Stimulated activated memory B cell treated with anti-CD40 and anti-IgM and Interleukin-4, amounts not matched to agents 10 μg/mL and 1 μg/mL and 100 μg/mL, for 72 hours (primary cell): ENCODE measurements around the gene LRRK1.
A peak's percentile ranks its signal among the peaks of the same experiment; 100 is the strongest.

Experiments
- ATAC-seq: fragments of 150-1000 bp; cut with Tn5 transposase; 2 replicates; pipeline ENCODE4 v1.10.0; 2021
- H3K27ac Mint-ChIP-seq: one replicate; pipeline ENCODE4 v1.8.0; 2022; ENCODE audit warnings: mild to moderate bottlenecking, mixed read lengths
- H3K27me3 Mint-ChIP-seq: one replicate; pipeline ENCODE4 v1.8.0; 2022; ENCODE audit warnings: mixed read lengths
- H3K36me3 Mint-ChIP-seq: one replicate; pipeline ENCODE4 v1.8.0; 2022; ENCODE audit warnings: mixed read lengths
- H3K4me1 Mint-ChIP-seq: one replicate; pipeline ENCODE4 v1.8.0; 2022; ENCODE audit warnings: mixed read lengths
- H3K4me3 Mint-ChIP-seq: one replicate; pipeline ENCODE4 v1.8.0; 2022; ENCODE audit warnings: mild to moderate bottlenecking, moderate library complexity, mixed read lengths
- H3K9me3 Mint-ChIP-seq: one replicate; pipeline ENCODE4 v1.8.0; 2022; ENCODE audit warnings: mixed read lengths

LRRK1 gene

DNA sequence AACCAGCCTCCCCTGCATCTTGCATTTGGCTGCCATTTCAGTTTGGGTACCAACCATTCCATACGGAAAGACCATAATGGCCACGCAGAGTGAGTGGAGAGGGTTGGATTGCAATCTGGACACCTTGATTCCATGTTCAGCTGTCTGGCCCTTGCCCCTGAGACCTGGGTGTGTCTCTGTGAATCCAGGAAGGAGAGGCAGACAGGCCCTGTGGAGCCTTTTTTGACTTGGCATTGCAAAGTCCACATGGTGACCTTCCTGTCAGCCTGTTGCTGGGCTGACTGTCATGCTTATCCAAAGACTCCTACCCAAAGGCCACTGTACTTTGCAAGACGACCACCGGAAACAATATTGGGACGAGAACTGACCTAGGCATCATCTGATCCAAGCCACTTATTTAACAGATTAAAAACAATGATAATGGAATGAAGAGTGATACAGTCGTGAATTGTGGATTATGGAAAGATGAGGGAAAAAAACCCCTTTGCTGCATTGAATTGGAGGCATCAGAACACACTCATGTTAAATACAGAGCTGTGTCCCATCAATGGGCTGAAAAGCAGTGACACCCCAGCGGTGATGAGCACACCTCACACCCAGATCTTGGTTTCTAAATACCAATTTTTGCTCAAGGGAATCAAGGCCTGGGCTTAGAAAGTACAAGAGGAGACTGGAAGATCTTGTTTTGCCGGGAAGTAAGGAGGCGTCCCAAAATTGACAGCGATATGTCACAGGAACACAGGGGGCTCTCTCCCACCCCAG, 86.0 kb downstream of the LRRK1 start:
- ATAC-seq, result no peak
- H3K9me3 Mint-ChIP-seq, result peaks cover 4% of the 10 kb centered on the region
- no peak overlapping the region for H3K27ac Mint-ChIP-seq
- H3K4me1 Mint-ChIP-seq, result peaks cover 37% of the 10 kb centered on the region
- no peak overlapping the region for H3K4me3 Mint-ChIP-seq
- H3K27me3 Mint-ChIP-seq, result no peaks in the 10 kb centered on the region
- peaks cover 49% of the 10 kb centered on the region for H3K36me3 Mint-ChIP-seq

GRCh38 chr15:101006931-101007691, 88.0 kb downstream of the LRRK1 start:
- peaks cover 31% of the 10 kb centered on the region for H3K4me1 Mint-ChIP-seq

DNA sequence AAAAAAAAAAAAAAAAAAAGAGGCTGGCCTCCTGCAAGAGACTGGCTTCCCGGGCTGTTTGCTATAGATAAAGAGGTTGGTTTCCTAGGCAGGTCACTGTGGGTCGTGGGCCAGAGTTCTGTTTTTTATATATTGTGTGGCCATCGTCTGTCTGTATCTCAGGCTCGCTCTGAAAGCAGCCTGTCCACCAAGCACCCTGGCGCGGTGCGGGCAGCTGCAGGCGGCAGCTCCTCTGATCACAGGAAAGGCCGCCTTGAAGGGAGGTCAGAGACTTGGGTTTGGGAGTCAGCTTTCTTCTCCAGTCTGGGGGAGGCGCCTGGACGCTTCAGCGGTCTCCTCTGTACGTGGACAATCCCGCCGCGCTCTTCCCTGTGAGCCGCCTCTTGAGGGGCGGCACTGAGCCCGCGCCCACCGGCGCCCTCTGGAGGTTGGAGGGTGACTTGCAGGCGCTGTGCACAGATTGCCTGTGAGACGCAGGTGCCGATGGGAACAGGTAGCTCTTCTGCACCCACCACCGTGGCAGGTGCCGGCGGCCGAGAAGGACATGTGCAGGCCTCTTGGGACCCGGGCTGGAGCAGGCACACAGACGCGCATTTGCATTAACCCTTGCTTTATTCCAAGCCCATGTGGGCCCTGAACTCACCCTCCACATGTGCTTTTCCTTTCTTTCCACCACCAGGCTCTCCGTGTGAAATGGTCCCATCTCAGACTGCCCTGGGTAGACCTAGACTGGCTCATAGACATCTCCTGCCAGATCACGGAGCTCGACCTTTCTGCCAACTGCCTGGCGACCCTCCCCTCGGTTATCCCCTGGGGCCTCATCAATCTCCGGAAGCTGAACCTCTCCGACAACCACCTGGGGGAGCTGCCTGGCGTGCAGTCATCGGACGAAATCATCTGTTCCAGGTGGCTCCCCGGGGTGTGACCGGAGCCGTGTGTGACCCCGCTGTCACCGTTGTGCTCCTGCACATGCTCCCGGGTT, 89.3 kb downstream of the LRRK1 start:
- Mint-ChIP-seq H3K36me3 (peaks cover 45% of the 10 kb centered on the region), H3K9me3 (peaks cover 4% of the 10 kb centered on the region), H3K27ac (peak overlapping the region; percentile 13), H3K4me3 (peak overlapping the region; percentile 79), H3K27me3 (no peaks in the 10 kb centered on the region), H3K4me1 (peaks cover 27% of the 10 kb centered on the region)
- peak; percentile 89 for ATAC-seq

More at GRCh38 chr15:101006931-101007691, 88.0 kb downstream of the LRRK1 start:
- Mint-ChIP-seq H3K4me3 (peak overlapping the region; percentile 79), H3K36me3 (peaks cover 46% of the 10 kb centered on the region), H3K9me3 (peaks cover 4% of the 10 kb centered on the region), H3K27me3 (no peaks in the 10 kb centered on the region), H3K27ac (peak overlapping the region; percentile 13)
- peak; percentile 75 for ATAC-seq

DNA sequence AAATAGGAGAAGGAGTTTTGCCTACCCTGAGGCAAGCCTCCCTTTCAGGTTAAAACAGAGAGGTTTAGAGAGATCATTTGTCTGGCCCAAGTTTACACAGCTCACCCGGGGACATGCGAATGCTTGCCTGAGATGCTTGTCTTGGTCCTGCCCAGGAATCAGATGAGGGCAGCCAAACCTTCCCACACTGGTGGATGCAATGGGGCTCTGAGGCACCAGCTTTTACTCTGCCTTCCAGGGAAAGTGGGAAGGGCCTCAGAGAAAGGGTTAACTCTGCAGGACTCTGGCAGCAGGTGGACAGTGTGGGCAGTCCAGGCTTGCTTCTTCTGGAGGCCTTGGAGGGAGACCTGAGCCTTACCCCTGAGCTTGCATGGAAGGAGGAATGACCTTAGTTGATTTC, 90.0 kb downstream of the LRRK1 start:
- Mint-ChIP-seq H3K4me3 (peak overlapping the region; percentile 79), H3K9me3 (peaks cover 4% of the 10 kb centered on the region), H3K27ac (no peak overlapping the region), H3K27me3 (no peaks in the 10 kb centered on the region), H3K36me3 (peaks cover 45% of the 10 kb centered on the region), H3K4me1 (peaks cover 27% of the 10 kb centered on the region)
- ATAC-seq, result no peak

DNA sequence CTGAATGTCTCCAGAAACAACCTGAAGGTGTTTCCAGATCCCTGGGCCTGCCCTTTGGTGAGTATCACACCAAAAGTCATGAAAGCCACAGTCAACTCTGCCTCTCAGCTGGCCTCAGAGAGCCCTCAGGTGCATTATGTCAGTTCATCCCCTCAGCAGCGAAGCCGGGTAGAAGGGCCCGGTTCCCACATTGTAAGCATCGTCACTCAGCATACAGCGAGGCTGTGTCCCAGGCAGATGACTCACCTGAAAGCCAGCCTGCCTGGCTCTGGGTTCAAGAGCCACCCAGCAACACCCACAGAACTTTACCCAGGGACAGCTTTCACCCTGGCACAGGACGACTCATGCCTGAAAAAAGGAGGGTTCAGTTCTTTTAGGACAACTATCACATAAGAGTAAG, 91.6 kb downstream of the LRRK1 start:
- ATAC-seq, result no peak
- Mint-ChIP-seq H3K27me3 (no peaks in the 10 kb centered on the region), H3K27ac (no peak overlapping the region), H3K36me3 (peaks cover 45% of the 10 kb centered on the region), H3K4me1 (peaks cover 35% of the 10 kb centered on the region), H3K9me3 (no peaks in the 10 kb centered on the region), H3K4me3 (no peak overlapping the region)

- no peak overlapping the region for H3K27ac Mint-ChIP-seq
- H3K4me3 Mint-ChIP-seq, result no peak overlapping the region
- peaks cover 55% of the 10 kb centered on the region for H3K36me3 Mint-ChIP-seq
- no peaks in the 10 kb centered on the region for H3K9me3 Mint-ChIP-seq
- peaks cover 24% of the 10 kb centered on the region for H3K4me1 Mint-ChIP-seq
- H3K27me3 Mint-ChIP-seq, result no peaks in the 10 kb centered on the region
- ATAC-seq, result no peak
Measured at GRCh38 chr15:101012326-101013200, 93.4 kb downstream of the LRRK1 start.

GRCh38 chr15:101013201-101013550, 94.0 kb downstream of the LRRK1 start:
- no peak overlapping the region for H3K27ac Mint-ChIP-seq
- ATAC-seq, result no peak
- H3K36me3 Mint-ChIP-seq, result peaks cover 57% of the 10 kb centered on the region
- H3K4me1 Mint-ChIP-seq, result peaks cover 18% of the 10 kb centered on the region
- H3K9me3 Mint-ChIP-seq, result no peaks in the 10 kb centered on the region
- H3K27me3 Mint-ChIP-seq, result no peaks in the 10 kb centered on the region
- H3K4me3 Mint-ChIP-seq, result no peak overlapping the region

DNA sequence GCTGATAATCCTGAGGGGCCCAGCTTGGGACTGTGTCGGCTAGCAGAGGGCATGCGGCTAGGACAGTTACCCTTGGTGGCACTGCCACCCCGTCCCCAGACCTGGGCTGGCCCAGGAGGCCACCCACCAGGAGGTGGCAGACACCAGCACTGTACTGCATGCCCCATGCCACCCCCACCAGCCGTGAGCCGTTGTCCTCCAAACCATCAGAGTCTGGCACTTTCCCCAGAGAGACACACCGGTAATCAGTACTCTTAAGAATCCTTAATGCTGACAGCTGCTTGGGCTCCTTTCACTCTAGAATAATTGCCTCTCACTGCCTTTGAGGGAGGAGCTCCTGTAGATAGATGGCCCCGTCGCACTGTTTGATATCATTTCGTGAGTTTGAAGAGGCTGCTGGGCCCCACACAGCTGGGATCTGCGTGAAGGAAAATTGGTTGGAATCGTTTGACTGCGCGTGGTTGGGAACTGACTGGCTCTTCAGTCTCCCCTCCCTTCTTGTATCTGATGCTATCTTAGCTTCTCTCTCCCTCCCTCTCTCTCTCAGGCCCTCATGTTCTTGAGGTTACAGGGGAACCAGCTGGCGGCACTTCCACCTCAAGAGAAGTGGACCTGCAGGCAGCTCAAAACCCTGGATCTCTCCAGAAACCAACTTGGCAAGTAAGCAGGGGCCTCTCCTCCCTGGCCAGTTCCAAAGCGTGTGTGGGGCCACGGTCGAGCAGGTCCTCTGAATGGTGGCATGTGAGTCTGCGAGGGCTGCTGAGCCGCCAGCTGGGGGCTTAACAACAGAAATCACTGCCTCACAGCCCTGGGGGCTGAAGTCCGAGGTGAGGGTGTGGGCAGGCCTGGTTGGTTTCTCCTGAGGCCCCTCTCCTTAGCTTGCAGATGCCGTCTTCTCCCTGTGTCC, 94.9 kb downstream of the LRRK1 start:
- Mint-ChIP-seq H3K9me3 (no peaks in the 10 kb centered on the region), H3K27ac (no peak overlapping the region), H3K27me3 (no peaks in the 10 kb centered on the region), H3K4me3 (no peak overlapping the region), H3K36me3 (peaks cover 59% of the 10 kb centered on the region), H3K4me1 (peaks cover 9% of the 10 kb centered on the region)
- ATAC-seq, result no peak

DNA sequence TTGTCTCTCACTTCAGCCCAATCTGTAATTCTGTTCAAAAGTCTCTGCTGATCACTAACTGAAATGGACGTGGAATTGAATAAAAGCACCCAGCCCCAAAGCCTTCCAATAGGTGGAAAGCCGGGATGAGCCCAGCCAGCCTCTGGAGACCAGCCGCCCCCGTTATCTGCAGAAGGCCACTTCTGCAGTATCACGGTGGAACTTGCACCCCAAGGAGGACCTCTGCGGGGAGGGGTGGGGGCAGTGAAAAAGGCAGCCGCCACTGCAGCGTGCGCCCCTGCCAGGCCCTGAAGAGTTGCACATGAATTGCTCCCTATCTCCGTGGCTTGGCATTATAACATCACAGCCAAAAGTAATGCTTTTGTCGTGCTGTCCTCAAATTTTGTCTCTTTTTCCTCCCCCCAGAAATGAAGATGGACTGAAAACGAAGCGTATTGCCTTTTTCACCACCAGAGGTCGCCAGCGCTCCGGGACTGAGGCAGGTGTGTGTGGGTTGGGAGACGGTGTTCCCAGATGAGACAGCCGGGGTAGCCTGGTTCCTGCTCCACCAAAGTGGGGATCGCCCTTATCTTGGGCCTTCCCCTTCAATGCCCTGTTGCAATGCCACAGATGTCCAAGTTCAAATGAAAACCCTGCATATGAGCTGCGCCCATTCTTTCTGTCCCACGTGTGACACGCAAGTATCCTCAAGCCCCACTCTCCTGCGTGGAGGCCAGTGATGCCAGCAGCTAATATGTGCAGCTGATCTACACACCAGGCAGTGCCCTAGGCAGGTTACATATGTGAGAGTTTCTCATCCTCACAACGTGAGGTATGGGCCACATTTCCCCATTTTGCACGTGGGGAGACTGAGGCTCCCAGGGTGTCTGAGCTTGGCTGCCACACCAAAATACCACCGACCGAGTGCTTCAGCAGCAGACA, 96.0 kb downstream of the LRRK1 start:
- Mint-ChIP-seq H3K4me3 (no peak overlapping the region), H3K4me1 (peaks cover 8% of the 10 kb centered on the region), H3K27ac (no peak overlapping the region), H3K9me3 (no peaks in the 10 kb centered on the region), H3K36me3 (peaks cover 58% of the 10 kb centered on the region), H3K27me3 (no peaks in the 10 kb centered on the region)
- ATAC-seq, result peak; percentile 47

- Mint-ChIP-seq H3K4me3 (no peak overlapping the region), H3K36me3 (peaks cover 57% of the 10 kb centered on the region), H3K27me3 (no peaks in the 10 kb centered on the region), H3K9me3 (no peaks in the 10 kb centered on the region), H3K4me1 (peaks cover 8% of the 10 kb centered on the region), H3K27ac (no peak overlapping the region)
- ATAC-seq, result no peak
Measured at GRCh38 chr15:101016581-101016980, 97.4 kb downstream of the LRRK1 start.

GRCh38 chr15:101017093-101017754, 98.1 kb downstream of the LRRK1 start:
- no peak for ATAC-seq
- Mint-ChIP-seq H3K36me3 (peaks cover 54% of the 10 kb centered on the region), H3K27me3 (no peaks in the 10 kb centered on the region), H3K4me3 (no peak overlapping the region), H3K4me1 (peaks cover 8% of the 10 kb centered on the region), H3K27ac (no peak overlapping the region), H3K9me3 (no peaks in the 10 kb centered on the region)

DNA sequence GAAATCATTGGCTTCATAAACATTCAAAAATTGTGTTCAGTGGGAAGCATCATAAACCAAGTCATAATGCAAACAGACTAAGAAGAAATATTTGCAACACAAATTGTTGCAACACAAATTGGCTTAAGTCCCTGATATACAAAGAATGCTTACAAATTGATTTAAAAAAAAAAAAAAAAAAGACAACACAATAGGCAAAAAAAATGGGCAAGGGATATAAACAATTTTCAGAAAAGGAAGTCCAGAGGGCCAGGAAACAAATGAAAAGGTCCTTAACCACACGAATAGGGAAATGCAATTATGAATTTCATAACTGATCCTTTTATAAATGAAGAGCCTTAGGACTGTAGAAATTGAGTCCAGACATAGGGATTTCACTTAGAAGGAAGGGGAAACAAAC, 98.9 kb downstream of the LRRK1 start:
- no peak for ATAC-seq
- Mint-ChIP-seq H3K36me3 (peaks cover 58% of the 10 kb centered on the region), H3K9me3 (no peaks in the 10 kb centered on the region), H3K27ac (no peak overlapping the region), H3K27me3 (no peaks in the 10 kb centered on the region), H3K4me3 (no peak overlapping the region), H3K4me1 (peaks cover 8% of the 10 kb centered on the region)
